ENCODE measurements around the gene SLC23A2. TPM values are rescaled to one million over a fixed set of nuclear protein-coding genes. Genes with fewer than 3 reads are reported as not detected.

Gene SLC23A2
- total RNA-seq, 4 donors from 2014 or later = 4.6 to 15.2 (median 7.9) TPM

DNA sequence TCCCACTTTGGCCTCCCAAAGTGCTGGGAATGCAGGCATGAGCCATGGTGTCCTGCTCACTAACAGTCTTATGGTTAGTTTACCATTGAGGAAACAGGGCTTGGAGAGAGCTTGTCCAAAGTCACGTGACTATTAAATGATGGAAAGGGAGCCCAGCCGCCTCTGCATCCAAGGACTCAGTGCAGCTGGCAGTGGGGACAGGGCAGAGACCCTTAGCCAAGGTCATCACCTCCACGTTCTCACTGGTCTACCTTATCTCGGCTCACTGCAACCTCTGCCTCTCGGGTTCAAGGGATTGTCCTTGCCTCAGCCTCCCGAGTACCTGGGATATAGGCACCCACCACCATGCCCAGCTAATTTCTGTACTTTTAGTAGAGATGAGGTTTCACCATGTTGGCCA lies 109.3 kb downstream of the SLC23A2 start:
- no peak for DNase-seq (ENCODE audit: low spot score in 2 of 2)
- intact Hi-C loops (cut with DNase I; ENCODE audit: low total_unique reads) = no loop called here
- TF ChIP-seq POLR2A (IDR thresholded peaks at IDR 0.05) = no peak
- TF ChIP-seq, protein P1, sequence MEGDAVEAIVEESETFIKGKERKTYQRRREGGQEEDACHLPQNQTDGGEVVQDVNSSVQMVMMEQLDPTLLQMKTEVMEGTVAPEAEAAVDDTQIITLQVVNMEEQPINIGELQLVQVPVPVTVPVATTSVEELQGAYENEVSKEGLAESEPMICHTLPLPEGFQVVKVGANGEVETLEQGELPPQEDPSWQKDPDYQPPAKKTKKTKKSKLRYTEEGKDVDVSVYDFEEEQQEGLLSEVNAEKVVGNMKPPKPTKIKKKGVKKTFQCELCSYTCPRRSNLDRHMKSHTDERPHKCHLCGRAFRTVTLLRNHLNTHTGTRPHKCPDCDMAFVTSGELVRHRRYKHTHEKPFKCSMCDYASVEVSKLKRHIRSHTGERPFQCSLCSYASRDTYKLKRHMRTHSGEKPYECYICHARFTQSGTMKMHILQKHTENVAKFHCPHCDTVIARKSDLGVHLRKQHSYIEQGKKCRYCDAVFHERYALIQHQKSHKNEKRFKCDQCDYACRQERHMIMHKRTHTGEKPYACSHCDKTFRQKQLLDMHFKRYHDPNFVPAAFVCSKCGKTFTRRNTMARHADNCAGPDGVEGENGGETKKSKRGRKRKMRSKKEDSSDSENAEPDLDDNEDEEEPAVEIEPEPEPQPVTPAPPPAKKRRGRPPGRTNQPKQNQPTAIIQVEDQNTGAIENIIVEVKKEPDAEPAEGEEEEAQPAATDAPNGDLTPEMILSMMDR (IDR thresholded peaks at IDR 0.05) = no peak
- 93 to 97% methylated on average over 6 of the region's 6 CpGs for WGBS, 2 donors
- H3K4me3 ChIP-seq (ENCODE audit: low read depth, poor library complexity, severe bottlenecking) = no peak overlapping the region

DNA sequence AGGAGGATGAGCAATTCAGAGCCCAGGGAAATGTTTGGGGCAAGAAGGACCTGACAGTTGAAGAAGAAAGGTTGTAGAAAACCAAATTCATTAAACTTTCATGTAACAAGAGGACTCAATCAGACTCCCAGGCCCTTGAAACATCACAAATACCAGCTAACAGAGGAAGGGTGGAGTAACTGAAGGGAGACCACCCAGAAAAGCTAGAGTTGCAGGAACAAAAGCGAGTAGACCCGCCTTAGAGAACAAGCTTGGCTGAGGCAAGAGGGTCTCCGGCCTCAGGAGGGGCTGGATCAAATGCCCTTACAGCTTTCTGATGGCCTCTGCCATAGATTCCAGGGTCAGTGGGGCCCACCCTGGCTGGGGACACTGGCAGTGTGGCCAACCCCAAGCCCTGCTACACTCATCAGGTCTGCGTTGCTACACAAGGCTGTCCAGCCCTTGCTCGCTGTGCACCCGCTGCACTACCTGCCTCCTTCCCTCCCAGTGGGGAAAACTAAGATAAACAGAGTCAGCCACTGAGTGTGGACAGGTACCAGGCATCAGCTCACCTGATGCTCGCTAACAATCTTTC lies 110.0 kb downstream of the SLC23A2 start:
- WGBS, 2 donors = 92 to 94% methylated on average over 7 of the region's 7 CpGs
- no peak for TF ChIP-seq POLR2A (IDR thresholded peaks at IDR 0.05)
- TF ChIP-seq, protein P1 (IDR thresholded peaks at IDR 0.05) = no peak
- intact Hi-C loops (cut with DNase I; ENCODE audit: low total_unique reads) = no loop called here
- no peak overlapping the region for H3K4me3 ChIP-seq (ENCODE audit: low read depth, poor library complexity, severe bottlenecking)
- no peak for DNase-seq (ENCODE audit: low spot score in 2 of 2)

DNA sequence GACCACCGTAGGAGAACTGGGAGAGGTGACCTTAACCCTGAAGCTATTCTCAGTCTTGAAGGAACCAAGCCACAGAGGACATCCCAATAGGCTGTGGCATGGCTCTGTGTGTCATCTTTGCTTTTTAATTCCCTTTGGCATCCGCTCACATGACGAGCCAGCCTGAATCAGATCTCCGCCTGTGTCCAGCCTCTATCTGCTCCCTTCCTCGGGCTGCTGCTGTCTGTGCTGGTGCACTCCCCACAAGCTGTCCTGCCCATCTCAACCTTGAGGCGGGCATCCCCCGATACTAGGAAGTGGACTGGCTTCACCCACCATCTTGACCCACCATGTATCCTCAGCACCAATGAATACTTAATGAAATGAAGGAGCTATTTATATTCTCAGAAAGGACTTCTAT lies 111.9 kb downstream of the SLC23A2 start:
- no peak overlapping the region for H3K4me3 ChIP-seq (ENCODE audit: low read depth, poor library complexity, severe bottlenecking)
- 95% methylated on average over 7 of the region's 7 CpGs for WGBS, 2 donors
- intact Hi-C loops (cut with DNase I; ENCODE audit: low total_unique reads) = no loop called here
- no peak for TF ChIP-seq POLR2A (IDR thresholded peaks at IDR 0.05)
- TF ChIP-seq, protein P1 (IDR thresholded peaks at IDR 0.05) = no peak
- DNase-seq (ENCODE audit: low spot score in 2 of 2) = no peak

DNA sequence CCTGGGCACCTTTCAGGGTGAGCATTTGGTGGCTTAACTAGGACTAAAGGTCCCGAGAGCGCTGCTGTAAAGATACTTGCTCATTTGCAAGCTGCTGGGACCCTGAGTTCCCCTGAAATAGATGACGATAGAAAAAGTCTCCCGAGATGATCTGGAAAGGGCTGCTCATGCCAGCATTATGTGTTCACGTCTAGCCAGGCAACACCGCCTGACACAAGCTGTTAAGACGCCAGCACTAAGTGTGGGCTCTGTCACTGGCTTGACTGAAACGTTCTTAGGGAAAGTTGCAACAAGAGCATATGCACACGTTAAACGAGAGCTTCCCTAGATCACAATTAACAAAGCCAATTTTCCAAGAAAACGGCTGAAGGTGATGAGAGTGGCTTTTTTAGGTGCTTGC lies 113.7 kb downstream of the SLC23A2 start:
- intact Hi-C loops (cut with DNase I; ENCODE audit: low total_unique reads) = no loop called here
- TF ChIP-seq POLR2A (IDR thresholded peaks at IDR 0.05) = no peak
- DNase-seq (ENCODE audit: low spot score in 2 of 2) = no peak
- 88 to 91% methylated on average over 11 of the region's 11 CpGs for whole genome bisulfite sequencing, 2 donors
- H3K4me3 ChIP-seq (ENCODE audit: low read depth, poor library complexity, severe bottlenecking) = no peak overlapping the region

GRCh38 chr20:4886771-4887527 lies 114.4 kb downstream of the SLC23A2 start:
- intact Hi-C loops (cut with DNase I; ENCODE audit: low total_unique reads) = no loop called here
- 81 to 85% methylated on average over 8 of the region's 8 CpGs for WGBS, 2 donors
- TF ChIP-seq POLR2A (IDR thresholded peaks at IDR 0.05) = no peak
- TF ChIP-seq, protein P1 (IDR thresholded peaks at IDR 0.05) = no peak
- DNase-seq (ENCODE audit: low spot score in 2 of 2) = no peak
- no peak overlapping the region for H3K4me3 ChIP-seq (ENCODE audit: low read depth, poor library complexity, severe bottlenecking)

DNA sequence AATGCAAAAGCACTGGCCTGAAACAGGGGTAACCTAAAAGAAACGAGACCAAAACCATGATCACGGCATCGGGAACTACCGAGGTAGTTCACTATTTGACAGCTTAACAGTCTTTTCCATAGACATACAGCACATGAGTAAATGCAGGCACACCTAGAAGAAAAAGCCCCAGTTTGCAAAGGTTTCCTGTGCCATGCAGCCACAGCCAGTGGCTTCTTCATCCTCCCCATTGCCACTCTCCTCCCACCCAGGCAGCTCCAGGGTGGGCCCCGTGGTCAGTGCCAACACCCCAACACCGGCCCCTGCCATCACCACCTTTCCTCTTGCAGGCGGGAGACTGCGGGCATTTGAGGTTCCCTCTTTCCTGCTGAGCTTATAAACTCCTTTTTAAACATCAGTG lies 115.4 kb downstream of the SLC23A2 start:
- WGBS, 2 donors = 88% methylated on average over 8 of the region's 8 CpGs
- DNase-seq (ENCODE audit: low spot score in 2 of 2) = no peak
- intact Hi-C loops (cut with DNase I; ENCODE audit: low total_unique reads) = no loop called here
- no peak for TF ChIP-seq POLR2A (IDR thresholded peaks at IDR 0.05)
- TF ChIP-seq, protein P1 (IDR thresholded peaks at IDR 0.05) = no peak
- H3K4me3 ChIP-seq (ENCODE audit: low read depth, poor library complexity, severe bottlenecking) = no peak overlapping the region
